Testis (tissue), 2 donors: ENCODE measurements around the gene DRC3.

Source experiments
- POLR2A ChIP-seq: fragments of 450-650 bp; IDR thresholded peaks from one replicate; pipeline ENCODE4 v1.6.1; 2017; ENCODE audit warnings: antibody characterized with exemption, mild to moderate bottlenecking, moderate library complexity
- TF ChIP-seq, protein P1 (sequence below), 3 experiments: fragments of 450-650 bp in 2 of 3; fragments of 200-600 bp in 1 of 3; sonication (generic) in 1 of 3; IDR thresholded peaks; one replicate each; pipeline ENCODE4 v1.5.1; 2016 to 2019; ENCODE audit warnings: antibody characterized with exemption in 3 of 3, mild to moderate bottlenecking in 2 of 3, moderate library complexity in 1 of 3

DNA sequence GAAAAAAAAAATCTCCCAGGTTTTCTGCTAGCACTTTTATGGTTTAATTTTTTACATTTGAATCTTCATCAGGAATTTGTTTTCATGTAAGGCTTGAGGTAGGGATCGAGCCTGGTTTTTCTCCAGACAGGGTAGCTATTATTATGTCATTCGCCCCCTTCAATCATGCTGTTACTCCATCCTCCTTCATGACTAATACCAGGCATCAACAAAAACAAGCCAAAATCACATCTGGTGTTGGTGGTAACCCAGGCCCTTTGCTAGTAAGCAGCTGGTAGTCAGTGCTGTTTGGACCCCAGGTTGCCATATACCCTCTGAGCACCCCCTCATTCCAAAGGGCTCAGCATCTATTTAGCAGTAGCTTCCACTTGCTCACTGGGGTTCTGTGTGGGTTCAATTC lies 29.5 kb downstream of the DRC3 start:
- TF ChIP-seq POLR2A, result no peak
- TF ChIP-seq, protein P1, sequence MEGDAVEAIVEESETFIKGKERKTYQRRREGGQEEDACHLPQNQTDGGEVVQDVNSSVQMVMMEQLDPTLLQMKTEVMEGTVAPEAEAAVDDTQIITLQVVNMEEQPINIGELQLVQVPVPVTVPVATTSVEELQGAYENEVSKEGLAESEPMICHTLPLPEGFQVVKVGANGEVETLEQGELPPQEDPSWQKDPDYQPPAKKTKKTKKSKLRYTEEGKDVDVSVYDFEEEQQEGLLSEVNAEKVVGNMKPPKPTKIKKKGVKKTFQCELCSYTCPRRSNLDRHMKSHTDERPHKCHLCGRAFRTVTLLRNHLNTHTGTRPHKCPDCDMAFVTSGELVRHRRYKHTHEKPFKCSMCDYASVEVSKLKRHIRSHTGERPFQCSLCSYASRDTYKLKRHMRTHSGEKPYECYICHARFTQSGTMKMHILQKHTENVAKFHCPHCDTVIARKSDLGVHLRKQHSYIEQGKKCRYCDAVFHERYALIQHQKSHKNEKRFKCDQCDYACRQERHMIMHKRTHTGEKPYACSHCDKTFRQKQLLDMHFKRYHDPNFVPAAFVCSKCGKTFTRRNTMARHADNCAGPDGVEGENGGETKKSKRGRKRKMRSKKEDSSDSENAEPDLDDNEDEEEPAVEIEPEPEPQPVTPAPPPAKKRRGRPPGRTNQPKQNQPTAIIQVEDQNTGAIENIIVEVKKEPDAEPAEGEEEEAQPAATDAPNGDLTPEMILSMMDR (IDR thresholded peaks at IDR 0.05), result no peak
